GM18868 (cell line): ENCODE measurements around the gene TCIRG1.
"Not testable (repeated sequence)": the region's sequence is repeated elsewhere in the genome, so short reads cannot be mapped to it uniquely, and the experiment has no call there.

Source experiments
- ATAC-seq: cut with Tn5 transposase; IDR thresholded peaks from one replicate; pipeline ENCODE4 v1.9.1; 2021; ENCODE audit warnings: mild to moderate bottlenecking, moderate library complexity; ENCODE audit not compliant: unreplicated experiment

Gene TCIRG1, protein sequence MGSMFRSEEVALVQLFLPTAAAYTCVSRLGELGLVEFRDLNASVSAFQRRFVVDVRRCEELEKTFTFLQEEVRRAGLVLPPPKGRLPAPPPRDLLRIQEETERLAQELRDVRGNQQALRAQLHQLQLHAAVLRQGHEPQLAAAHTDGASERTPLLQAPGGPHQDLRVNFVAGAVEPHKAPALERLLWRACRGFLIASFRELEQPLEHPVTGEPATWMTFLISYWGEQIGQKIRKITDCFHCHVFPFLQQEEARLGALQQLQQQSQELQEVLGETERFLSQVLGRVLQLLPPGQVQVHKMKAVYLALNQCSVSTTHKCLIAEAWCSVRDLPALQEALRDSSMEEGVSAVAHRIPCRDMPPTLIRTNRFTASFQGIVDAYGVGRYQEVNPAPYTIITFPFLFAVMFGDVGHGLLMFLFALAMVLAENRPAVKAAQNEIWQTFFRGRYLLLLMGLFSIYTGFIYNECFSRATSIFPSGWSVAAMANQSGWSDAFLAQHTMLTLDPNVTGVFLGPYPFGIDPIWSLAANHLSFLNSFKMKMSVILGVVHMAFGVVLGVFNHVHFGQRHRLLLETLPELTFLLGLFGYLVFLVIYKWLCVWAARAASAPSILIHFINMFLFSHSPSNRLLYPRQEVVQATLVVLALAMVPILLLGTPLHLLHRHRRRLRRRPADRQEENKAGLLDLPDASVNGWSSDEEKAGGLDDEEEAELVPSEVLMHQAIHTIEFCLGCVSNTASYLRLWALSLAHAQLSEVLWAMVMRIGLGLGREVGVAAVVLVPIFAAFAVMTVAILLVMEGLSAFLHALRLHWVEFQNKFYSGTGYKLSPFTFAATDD

DNA sequence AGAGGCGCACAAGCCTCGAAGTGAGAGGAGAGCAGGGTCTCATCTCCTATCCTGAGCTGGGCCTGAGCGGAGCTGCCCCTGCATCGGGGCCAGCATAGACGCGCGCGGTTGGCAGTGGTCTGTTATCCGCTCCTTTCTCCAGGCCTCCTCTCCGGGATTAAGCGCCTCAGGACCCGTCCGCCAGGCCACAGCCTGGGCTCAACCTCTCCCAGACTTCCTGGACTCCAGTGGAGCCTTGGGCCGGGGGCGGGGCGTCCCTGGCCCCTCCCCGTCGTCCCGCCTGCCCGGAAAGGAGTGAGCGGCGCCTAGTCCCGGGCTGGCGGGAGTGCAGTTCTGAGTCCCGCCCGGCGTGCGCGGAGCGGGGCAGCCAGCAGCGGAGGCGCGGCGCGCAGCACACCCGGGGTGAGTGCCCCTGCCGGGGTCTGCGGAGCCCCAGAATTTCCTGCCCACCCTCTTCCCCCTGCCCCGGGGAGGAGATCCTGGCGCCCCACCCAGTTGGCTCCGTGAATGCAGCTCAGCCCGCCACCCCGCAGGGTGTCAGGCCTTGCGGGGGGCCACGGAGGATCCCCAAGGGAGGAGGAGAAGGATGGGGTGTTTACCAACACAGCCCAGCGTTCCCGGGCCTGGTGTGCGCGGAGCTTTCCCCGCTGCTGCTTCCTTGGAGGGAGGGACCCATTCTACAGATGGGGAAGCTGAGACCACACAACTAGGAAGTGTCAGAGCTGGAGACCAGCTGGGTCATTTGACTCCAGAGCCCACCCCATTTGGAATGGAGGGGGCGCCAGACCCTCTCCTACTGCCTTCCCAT is at the start of gene TCIRG1:
TCIRG1 (plus strand) TSS at position 308 of the 808 bp plus-strand sequence. CDS start 2,247 bp downstream, outside the sequence.
- ATAC-seq = peak; percentile 50

DNA sequence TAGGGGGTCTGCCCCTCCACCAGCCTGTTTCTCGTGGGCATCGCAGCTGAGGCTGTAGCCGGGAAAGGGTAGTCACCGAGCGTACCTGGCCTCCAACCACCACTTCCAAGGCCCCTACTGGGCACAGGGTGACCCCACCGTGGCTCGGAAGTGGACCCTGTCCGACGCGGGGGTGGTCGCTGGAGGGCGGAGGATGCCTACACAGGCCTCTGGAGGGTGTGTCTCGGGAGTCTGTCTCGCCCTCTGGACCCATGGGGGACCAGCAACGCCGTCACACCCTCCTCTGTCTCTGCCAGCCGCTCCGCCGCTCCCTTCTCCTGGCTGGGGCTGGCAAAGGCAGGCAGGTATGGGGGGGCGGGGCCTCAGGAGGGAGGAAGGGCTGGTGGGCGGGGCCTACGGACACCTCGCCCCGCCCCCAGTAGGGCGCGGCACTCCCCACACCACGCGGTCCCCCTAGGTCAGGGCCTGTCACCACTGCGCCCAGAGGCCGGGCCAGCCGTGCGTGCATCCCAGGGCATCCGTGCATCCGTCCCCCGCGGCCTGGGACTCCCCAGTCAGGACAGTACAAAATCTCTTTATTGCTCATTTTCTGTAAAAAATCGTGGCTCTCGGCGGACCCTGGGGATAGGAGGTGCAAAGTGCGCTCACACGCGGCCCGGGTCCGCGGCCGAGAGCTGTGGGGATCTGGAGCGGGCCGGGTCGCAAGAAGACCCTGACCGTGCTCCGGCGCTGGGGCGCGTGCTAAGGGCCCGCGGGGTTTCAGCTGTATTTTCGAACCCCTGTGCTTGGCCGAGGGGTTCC is 48.1 kb upstream of the TCIRG1 start:
- not testable (repeated sequence) for ATAC-seq

DNA sequence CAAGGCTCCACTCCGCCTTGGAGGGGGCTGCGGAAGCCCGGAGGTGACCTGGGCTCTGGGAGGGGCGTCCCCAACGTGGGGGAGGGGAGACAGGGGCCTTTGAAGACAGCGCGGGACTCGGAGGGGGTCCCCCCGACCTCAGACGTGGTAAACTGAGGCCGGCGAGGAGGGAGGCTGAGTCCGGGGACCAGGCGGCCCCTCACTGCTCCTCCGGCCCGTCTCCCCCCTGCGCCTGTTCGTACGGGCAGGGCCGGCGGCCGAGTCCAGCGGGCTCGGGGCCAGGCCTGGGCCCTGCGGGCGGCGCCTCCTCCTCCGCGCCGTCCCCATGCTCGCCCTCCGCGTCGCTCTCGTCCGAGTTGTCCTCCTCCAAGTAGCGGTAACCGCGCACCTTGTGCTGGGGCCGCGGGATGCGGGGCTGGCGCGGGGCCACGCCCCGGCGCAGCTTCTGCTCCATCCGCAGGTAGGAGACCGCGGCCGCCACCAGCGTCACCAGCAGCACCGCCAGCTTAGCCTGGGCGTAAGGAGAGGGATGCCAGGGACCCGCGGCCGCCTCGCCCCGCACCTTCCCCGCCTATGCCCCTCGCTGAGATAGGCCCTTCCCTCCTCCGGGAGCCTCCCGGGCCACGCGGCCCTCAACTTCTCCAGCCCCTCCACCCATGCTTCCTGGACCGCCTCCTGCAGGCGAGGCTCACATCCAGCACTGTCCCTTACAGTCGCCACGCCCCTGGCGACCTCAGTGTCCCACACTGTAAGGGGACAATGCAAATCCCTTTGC is 47.3 kb upstream of the TCIRG1 start:
- not testable (repeated sequence) for ATAC-seq

DNA sequence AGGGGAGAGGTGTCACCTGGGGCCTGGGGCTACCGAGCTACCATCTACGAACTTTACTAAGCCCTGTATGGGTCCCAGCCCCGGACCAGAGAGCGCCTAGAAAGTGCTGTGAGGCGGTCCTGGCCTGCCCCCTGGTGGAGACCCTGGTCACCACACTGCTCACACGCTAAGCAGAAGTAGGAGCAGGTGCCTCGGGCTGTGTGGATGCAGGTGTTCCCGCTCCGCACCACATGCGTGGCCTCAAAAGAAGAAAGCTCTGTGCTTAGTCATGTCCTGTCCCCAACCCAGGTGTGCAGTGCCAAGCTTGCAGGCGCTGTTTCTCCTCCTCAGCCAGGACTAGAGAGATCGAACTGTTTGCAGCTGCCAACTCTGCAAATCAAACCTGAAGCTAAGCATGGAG is 45.0 kb upstream of the TCIRG1 start:
- ATAC-seq = not testable (repeated sequence)

DNA sequence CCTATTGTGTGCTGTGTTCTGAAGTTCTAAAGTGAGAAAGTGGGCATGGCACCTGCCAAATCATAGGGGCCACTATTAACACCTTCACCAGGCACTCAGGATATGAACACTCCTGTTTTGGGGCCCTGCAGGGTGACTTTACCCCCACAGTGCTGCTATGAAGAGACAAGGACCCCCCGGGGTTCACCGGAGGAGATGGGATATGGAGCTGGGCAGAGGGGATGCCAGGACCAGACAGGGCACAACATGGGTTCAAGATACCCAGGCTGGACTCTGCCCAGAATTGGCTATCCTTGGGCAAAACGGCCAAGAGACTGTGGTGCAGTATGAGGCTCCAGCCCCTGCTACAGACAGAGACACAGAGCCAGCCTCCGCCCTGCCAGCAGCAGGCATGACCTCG is 44.4 kb upstream of the TCIRG1 start:
- not testable (repeated sequence) for ATAC-seq

DNA sequence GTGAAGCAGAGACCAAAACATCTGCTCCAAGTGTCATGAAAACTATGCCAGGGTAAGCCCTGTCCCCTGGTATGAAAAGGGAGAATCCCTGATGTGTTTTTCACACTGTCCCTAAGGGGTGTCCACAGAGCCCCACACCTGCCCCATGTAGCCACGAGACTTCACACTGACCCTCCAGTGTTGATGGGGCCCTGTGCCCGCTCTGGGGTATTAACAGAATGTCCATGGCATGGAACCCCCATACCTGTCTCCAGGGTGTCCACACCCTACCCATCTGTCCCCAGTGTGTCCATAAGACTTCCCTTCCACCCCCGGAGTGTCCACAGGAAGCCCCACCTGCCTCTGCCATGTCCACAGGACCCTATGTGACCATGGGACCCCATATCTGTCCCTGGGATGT is 43.7 kb upstream of the TCIRG1 start:
- not testable (repeated sequence) for ATAC-seq

DNA sequence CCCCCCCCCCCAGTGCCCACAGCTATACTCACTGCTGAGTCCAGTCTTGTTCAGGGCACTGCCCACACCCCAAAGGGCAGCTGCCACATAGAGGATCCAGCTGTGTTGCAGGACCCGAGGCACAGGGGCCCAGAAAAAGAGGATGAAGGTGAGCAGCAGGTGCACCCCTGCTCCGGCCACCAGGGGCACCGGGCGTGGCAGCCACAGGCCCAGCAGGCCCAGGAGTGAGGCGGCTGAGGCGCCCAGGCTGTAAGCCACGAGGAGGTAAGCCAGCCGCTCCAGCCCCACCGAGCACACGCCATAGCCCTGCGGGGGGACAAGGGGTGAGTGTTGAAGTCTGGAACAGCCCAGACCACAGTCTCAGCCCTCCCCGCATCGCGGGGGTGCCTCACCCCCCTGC is 43.2 kb upstream of the TCIRG1 start:
- not testable (repeated sequence) for ATAC-seq

DNA sequence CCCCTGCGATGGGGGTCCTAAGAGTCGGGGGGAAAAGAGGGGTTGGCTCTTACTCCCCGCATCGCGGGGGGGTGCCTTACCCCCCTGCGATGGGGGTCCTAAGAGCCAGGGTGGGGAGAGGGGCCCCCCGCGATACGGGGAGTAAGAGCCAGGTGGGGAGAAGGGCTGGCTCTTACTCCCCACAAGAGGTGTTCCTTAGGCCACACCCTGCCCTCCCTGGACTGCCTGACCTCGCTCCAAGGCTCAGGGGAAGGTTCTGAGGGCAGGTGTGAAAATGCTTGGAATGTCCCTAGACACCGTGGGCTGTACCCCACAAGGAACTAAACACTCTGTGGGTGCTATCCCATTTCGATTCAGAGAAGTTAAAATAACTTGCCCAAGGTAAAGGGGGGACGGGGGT is 42.8 kb upstream of the TCIRG1 start:
- no peak for ATAC-seq

DNA sequence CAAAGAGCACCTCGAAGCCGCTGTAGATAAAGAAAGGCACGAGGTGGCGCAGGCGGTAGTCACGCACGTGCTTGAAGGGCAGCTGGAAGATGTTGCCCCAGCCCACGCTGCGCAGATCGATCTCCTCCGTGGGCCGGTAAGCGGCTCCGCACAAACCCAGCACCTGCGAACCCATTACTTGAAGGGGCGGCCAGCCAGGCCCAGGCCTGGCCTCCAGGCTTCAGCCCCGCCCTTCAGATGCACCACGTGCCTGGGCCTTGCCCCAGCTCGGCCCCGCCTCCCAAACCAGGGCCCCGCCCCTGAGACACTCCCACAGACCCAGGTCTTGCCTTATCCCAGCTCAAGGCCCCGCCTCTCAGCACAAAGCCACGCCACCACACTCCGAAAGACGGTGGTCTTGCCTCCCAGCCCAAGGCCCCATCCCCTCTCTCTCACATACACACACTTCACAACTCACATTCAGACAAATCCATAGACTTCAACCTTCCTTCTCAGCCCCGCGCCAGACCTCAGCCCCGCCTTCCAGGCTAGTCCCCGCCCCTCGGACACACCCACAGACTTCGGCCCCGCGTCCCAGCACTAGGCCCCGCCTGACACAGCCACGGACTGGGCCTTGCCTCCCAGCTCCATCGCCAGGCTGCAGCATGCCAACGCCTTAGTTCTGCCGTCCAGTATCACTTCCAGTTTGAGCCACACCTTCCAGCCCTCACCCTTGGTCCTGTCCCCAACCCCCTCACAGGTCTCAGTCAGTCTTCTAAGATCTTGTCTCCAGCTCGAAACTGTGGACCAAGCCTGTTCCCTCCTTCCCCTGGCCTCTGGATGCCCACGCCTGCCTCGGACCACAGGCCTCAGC is 42.0 kb upstream of the TCIRG1 start:
- ATAC-seq = no peak

DNA sequence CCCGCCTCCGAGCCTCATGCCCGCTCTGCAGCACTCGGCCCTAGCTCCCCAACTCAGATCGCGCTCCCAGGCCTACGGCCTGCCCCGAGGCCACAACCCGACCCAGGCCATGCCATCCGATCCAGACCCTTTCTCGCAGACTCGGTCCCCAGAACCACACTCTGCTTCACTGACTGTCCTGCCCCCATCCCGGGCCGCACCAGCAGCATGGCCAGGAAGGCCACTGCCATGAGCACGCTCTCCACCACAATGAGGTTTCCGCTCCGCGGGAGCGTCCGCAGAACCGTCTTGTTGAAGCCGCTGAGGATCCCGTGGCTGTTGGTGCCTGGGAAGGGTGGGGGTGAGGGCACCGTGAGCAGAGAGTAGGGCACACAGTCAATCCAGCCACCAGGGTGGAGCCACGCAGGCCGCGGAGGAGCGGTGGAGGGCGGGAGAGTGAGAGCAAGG is 41.3 kb upstream of the TCIRG1 start:
- ATAC-seq = no peak

DNA sequence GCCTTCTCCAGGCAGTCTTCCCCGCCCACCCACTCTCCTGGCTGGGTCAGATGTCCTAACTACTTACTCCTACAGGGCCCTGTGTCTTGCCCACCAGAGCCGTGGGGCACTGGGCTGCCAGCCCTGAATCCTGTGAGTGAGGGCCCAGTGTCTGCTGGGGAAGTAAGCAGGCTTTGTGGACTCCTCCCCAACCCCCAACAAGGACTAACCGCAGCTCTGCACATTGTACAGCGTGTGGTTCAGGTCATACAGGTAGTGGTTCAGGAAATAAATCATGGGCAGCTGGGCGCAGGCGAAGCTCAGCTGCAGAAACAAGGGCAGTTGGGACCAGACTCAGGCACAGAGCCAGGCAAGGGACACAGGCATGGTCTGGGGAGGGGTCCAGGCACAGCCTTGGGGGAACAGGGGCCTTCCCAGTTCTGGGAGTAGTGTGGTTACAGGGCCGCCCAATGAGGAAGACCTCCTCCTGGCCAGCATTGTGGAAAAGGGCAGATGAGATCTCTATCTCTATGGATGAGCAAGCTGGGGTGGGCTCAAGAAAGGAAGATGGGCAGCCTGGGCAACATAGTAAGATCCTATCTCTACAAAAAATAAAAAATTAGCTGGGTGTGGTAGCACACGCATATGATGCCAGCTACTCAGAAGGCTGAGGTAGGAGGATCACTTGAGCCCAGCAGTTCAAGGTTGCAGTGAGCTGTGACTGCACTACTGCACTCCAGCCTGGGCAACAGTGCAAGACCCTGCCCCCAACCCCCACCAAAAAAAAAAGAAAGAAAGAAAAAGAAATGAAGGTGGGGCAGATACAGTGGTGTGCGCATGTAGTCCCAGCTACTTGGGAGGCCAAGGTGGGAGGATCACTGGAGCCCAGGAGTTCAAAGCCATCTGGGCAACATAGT is 40.4 kb upstream of the TCIRG1 start:
- no peak for ATAC-seq

DNA sequence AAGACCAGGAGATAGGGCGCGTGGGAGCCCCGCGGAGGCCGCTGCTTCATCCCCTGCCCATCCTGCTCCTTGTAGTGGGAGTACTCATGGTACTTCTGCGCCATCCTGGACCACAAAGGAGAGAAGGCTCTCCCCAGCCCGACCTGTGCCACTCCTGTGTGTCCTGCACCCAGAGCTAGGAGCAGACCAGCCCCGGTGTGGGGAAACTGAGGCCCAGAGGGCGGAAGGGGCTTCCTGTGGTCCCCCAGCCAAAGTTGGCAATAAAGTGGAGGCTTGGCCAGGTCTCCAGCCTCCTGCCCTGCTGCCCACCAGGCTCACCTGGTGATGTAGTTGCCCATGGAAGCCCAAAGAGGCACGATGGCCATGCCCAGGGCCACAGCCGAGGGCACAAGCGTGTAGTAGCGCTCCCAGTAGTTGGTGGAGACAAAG is 39.6 kb upstream of the TCIRG1 start:
- ATAC-seq = no peak

DNA sequence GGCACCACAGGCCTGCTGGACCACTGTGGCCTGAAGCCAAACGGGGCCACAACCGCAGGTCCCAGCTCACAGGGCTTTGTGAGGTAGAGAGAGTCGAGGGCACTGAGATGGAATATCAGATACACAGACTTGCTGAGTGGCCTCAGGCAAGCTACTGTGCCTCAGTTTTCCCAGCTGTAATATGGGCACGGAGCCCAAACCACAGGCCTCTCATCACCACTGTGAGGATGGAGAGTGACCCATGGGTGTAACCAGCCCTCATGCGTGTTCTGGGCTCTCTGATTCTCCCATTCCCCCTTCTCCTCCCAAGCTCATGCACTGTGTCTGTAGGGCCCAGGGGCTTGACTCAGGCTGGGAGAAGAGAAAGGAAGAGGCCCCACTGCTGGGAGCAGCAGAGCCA is 39.1 kb upstream of the TCIRG1 start:
- ATAC-seq = no peak

DNA sequence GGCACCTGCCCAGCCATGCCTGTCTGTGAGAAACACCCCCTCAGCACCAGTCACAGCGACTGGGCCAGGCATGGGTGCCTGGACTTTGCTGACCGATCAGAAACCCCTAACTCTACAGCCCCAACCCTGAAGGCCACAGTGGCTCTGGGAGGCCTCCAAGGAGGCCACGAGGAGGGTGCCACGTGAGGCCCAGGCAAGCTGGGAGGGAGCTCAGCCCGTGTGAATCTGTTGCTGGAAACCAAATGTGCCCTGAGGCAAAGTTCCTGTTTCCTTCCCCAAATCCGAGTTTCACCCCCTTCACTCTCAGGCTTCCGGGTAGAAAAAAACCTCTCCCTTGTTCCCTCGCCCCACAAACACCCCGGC is 36.3 kb upstream of the TCIRG1 start:
- ATAC-seq = peak; percentile 19

DNA sequence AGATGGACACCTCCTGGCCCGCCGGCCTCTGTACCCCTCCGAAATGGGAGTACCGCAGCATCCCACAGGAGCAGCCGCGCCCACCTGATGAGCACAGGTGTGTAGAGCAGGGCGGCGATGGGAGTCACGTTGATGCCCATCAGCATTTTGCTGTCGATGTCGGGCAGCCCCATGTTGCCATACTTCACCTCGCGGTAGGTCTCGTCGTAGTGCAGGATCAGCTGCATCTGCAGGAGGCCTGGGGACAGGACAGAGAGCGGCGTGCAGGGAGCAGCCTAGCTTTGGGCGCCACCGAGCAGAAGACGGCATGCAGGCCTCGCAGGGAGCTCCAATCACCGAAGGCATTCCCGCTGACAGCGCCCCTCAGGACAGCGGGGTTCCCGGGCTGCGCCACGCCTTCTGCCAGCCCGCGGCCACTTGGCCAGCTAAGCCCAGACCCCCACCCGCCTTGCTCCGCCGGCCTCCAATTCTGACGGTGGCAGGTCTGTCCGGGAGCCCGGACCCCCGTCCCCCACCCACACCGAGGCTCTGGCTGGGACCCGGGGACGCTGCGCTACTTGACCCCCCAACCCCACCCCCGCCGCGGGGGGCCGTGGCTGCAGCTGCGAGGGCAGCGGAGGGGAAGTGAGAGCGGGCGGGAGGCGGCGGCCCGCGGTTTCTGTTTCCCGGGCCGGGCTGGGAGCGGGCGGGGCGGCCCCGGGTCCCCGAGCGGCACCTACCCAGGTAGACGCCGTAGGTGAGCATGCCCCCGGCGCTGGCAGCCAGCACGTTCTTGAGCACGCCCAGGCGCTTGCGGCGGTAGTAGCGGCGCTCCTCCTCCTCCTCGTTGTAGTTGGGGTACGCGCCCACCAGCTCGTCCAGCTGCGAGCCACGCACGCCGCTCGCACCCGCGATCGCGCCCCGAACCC is 35.6 kb upstream of the TCIRG1 start:
- peak; percentile 35 for ATAC-seq

DNA sequence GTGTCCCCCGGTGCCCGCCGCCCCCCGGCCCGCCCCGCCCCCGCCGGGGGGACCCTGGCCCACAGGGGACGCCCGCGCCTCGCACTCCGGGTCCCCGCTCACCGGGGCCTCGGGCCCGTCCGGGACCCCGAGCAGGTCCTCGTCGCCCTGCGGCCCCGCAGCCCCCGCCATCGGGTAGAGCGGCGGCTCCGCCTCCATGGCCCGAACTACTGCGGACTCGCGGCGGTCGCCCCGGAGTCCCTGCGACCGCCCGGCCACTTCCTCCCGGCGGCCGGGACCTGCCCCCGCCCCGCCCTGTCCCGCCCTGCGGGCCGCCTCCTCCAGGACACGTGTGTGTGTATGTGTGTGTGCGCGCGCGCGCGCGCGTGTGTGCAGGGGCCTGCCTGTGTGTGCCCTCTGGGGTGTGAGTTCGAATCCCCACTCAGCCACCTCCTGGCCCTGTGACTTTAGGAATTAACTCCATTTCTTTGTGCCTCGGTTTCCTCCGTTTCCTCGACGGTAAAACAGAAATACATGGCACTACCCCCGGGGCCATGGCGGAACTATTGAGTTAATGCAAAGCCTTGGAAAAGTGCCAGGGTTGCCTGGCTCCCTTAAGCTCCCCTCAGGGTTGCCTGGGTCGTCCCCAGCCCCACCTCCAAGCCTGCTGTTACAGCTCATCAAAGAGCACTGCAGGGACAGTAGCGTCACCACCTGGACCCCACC is 34.8 kb upstream of the TCIRG1 start, which contains the start of gene UNC93B1:
UNC93B1 (minus strand) TSS at position 252 of the 705 bp plus-strand sequence; CDS start at position 198, 54 bp downstream.
- peak; percentile 58 for ATAC-seq
